GM20431 (cell line): ENCODE measurements around the gene TPI1.

Experiments used
- in situ Hi-C: fragments of 300-500 bp; cut with MseI, MboI; formaldehyde crosslinking; loops from one replicate; pipeline ENCODE4 v1.15.0; 2020; ENCODE audit warnings: low sequenced_read_pairs; ENCODE audit not compliant: unreplicated experiment

The TPI1 gene

DNA sequence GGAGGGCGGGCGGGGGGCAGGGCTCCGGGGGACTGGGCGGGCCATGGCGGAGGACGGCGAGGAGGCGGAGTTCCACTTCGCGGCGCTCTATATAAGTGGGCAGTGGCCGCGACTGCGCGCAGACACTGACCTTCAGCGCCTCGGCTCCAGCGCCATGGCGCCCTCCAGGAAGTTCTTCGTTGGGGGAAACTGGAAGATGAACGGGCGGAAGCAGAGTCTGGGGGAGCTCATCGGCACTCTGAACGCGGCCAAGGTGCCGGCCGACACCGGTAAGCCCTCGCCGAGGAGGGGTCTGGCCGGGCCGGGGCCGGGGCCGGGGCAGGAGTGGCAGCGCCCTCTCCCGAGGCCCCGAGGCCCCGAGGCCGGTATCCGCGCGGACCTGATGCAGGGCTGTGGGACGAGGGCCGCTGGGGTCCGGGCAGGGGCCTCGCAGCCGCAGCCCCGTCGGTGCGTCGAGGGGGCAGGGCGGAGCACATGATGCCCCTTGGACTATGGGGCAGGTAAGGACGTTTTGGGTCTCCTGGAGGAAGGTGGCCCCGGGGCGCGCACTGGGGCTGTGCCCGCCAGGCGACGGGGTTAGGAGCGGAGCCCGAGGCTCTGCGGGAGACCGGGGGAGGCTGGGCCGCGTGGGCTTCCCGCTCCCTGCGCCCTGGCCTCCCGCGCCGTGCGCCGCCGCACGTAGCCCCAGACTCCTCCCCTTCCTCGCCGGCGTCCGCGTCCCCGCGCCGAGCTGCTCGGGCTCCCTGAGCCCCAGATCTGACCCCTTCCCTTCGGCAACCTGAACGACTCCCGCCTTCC is at the start of gene TPI1:
Gene TPI1 (plus strand): TSS at position 119 of the 798 bp plus-strand sequence. CDS start 36 bp downstream, at position 155.
- in situ Hi-C loops, result no loop called here

DNA sequence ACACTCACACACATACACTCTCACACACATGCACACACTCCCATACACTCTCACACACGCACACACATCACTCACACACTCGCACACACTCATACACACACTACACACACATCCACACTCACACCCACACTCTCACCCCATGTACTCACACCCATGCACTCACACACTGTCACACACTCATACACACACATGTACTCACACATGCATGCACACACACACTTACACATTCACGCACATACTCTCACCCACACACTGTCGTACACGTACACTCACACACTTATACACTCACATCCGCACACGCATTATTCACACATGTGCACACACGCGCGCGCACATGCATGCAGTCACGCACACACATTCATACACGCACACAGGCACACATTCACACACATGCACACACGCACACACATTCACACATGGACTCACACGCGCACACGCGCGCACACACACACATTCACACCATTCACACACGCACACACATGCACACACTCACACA is 49.6 kb upstream of the TPI1 start:
- in situ Hi-C loops, result no loop called here

DNA sequence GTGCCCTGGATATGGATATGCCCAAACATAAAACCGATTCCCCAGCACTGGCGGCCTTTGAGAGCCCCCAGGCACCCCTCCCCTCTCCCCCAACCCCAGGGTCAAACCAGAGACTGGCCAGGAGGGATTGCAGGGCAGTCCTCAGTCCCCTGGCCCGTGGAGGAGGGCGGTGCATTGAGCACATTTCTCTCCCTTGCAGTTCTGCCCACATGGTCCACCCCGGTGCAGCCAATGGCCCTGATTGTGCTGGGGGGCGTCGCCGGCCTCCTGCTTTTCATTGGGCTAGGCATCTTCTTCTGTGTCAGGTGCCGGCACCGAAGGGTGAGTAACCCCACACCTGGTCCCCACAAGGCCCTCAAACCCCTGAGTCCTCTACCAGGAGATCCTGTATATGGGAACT is 49.1 kb upstream of the TPI1 start:
- in situ Hi-C loops, result no loop called here

DNA sequence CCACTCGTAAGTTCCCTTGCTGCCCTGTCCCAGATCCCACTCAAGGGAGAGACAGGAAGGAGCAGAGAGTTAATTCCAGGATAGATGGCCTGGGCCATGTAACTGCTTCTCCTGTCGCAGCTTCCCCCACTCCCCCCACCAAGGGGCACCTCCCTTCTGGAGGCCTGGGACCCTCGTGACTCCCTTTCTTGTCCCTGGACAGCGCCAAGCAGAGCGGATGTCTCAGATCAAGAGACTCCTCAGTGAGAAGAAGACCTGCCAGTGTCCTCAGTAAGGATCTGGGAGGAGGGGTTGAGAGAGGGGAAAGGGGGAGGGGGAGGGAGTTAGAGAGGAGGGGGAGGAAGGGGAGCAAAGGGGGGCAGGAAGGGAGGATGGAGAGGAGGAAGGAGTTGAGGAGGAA is 48.7 kb upstream of the TPI1 start:
- in situ Hi-C loops, result no loop called here

DNA sequence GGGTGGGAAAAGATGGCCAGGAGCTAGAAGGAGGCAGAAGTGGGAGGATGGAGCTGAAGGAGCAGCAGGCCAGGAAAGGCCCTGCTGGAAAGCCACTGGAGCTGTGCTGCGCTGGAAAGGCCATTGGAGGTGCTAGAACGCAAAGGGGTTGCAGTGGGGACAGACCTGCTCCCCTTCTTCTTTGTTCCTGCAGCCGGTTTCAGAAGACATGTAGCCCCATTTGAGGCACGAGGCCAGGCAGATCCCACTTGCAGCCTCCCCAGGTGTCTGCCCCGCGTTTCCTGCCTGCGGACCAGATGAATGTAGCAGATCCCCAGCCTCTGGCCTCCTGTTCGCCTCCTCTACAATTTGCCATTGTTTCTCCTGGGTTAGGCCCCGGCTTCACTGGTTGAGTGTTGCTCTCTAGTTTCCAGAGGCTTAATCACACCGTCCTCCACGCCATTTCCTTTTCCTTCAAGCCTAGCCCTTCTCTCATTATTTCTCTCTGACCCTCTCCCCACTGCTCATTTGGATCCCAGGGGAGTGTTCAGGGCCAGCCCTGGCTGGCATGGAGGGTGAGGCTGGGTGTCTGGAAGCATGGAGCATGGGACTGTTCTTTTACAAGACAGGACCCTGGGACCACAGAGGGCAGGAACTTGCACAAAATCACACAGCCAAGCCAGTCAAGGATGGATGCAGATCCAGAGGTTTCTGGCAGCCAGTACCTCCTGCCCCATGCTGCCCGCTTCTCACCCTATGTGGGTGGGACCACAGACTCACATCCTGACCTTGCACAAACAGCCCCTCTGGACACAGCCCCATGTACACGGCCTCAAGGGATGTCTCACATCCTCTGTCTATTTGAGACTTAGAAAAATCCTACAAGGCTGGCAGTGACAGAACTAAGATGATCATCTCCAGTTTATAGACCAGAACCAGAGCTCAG is 48.0 kb upstream of the TPI1 start:
- in situ Hi-C loops, result no loop called here

DNA sequence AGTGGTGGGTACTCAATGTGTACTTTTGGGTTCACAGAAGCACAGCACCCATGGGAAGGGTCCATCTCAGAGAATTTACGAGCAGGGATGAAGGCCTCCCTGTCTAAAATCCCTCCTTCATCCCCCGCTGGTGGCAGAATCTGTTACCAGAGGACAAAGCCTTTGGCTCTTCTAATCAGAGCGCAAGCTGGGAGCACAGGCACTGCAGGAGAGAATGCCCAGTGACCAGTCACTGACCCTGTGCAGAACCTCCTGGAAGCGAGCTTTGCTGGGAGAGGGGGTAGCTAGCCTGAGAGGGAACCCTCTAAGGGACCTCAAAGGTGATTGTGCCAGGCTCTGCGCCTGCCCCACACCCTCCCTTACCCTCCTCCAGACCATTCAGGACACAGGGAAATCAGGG is 47.2 kb upstream of the TPI1 start:
- in situ Hi-C loops, result no loop called here

DNA sequence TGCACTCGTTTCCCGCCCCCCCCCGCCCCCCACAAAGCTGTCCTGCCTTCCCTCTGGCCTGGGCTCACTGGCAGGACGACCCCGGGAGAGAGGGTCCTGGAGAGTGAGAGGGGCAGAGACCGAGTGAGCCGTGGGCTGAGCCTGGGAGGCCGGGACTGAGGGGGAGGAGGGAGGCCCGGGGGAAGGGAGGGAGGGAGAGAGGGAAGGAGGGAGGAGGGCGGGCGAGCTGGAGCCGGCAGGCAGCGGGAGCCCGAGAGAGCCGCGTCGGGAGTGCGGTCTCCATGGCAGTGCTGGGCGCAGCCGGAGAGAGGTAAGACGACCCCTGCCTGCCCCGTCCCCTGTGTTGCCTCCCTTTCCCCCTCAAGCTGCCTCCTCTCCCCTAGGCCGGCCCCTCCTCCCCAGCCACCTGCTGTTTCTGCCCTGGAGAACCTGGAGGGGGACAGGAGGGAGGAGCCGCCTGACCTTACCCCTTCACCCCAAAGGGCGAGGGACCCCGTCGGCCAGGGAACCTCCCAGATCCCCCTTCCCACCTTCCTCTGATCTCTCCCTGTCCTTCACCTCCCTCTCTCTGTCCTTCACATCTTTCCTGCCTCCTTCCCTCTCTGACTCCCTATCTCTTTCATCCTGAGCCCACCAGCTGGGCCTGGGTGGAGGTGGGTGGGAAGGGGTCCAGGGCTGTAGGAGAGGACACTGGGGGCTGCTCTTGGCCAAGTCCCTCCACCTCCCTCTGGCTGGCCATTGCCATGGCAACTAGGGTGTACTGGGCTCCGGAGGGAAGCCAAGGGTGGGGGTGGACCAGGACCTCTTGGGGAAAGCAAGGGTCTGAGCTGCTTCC is 45.5 kb upstream of the TPI1 start, which contains the start of gene GPR162:
Gene GPR162 (plus strand): TSS at position 231 of the 835 bp plus-strand sequence. CDS start 2,078 bp downstream, outside the sequence.
- in situ Hi-C loops, result no loop called here

DNA sequence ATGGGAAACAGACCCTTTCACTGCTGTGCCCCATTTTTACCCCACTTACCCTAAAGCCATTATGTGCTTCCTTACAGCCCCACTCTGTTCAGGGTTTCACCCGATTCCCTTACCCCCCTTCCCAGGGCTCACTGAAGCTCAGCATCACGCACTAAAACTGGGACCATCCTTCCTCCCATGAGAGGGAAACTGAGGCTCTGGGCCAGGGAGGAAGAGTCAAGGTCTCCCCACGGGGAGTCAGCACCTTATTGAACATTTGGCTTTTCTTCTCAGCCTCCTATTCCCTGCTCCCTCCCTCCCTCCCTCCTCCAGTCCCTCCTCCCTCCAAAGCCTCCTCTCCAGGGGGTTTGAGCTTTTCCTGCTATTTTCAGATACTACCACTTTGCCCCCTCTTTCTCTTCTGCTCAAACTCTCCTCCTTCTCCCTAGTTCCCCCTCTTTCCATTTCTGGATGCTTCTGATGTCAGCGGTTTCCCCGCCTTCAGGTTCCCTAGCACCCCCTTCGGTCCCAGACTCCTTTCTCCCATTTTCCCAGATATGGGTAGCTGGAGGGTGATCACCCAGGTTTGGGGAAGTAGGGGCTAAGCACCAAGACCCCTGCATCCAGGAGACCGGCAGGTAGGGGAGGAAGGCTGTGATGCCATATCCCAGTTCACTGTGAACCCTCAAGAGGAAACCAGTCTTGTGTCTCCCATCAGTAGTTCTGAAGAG is 44.8 kb upstream of the TPI1 start:
- in situ Hi-C loops, result no loop called here

DNA sequence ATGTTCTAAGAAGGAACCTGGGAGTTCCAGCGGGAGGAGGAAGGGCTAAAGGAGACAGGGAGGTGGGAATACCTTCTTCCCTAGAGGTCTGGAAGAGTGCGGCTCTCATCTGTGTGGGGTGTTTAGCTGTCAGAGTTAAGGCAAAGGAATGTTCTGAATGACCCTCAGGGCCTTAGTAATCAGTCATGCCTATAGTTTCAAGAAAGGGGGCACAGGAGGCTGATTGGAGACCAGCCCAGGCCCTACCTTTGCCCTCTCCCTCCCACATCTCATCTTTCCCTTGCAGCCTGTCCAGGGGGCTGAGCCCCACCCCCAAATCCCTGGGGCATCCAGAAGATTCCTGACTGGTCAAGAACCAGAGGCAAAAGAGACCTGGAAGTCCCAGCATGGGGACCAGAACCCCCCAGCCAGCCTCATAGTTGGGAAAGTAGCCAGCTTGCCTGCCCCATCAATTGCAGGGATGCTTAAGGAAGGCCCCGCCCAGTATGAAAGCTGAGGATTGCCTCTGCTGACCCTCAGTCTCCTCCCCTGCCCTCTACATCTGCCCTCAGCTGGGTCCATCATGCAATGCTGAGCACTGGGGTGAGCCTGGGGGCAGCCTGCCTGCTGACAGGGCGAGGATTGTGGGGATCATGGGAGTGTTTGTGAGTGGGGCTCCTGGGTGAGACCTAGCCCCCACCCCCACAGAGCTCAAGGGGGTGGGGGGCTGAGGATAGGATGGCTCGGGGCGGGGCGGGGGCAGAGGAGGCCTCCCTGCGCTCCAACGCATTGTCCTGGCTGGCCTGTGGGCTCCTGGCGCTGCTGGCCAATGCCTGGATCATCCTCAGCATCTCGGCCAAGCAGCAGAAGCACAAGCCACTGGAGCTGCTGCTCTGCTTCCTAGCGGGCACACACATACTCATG is 43.9 kb upstream of the TPI1 start:
- in situ Hi-C loops, result no loop called here

DNA sequence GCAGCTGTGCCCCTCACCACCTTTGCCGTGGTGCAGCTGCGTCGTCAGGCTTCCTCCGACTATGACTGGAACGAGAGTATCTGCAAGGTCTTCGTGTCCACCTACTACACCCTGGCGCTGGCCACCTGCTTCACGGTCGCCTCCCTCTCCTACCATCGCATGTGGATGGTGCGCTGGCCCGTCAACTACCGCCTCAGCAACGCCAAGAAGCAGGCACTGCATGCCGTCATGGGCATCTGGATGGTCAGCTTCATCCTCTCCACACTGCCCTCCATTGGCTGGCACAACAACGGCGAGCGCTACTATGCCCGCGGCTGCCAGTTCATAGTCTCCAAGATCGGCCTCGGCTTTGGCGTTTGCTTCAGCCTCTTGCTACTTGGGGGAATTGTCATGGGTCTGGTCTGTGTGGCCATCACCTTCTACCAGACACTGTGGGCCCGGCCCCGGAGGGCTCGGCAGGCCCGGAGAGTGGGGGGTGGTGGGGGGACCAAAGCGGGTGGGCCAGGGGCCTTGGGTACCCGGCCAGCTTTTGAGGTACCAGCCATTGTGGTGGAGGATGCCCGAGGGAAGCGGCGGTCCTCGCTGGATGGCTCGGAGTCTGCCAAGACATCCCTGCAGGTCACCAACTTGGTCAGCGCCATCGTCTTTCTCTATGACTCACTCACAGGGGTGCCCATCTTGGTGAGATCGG is 43.1 kb upstream of the TPI1 start:
- in situ Hi-C loops, result no loop called here

DNA sequence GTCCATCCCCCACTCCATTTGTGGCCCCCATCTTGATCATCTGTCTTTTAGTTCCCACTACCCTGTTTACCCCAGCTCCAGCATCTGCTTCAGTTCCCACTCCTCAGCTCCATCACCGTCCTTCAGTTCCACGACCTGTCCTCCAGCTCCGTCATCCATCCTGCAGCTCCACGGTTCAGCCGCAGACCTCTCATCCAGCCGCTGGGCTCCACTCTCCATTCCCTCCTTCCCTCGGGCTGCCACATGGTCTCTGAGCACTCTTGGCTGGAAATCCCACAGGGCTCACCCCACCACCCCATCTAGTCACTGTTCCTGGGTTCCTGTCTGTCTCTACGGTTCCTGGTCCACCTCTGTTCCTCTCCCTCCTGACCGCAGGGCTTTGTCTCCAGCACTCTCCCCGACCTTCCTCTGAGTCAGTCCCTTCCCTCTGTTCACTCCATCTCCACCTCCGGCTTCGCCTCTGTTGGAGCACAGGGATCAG is 42.4 kb upstream of the TPI1 start:
- in situ Hi-C loops, result loop anchor here (25.0 kb wide), 1 partner anchor 88 kb away; no protein-coding TSS in a partner anchor

DNA sequence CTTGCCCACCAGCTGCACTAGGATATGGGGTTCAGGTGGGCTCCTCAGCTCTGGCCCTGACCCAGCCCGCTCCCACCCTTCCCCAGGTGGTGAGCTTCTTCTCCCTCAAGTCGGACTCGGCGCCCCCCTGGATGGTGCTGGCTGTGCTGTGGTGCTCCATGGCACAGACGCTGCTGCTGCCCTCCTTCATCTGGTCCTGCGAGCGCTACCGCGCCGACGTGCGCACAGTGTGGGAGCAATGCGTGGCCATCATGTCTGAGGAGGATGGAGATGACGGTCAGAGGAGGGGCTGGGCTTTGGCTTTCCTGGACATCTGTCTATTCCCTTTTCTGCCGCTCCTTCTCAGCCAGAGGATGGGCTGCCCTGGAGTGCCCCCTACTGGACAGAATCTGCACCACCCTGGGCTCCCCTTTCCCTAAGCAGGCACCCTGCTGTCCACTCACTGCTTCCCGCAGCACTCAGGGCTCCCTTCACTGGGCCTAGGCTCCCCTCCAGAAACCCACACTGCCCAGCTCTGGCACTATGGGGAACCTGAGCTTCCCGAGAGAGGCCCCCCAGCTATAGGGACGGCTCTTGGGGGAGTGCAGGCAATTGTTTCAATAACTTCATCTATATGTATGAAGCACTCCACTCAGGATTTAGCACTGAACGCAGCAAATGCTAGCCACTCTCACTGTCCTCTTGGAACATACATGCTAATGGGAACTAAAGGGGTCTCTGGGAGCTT is 41.8 kb upstream of the TPI1 start:
- in situ Hi-C loops, result loop anchor here (25.0 kb wide), 1 partner anchor 88 kb away; no protein-coding TSS in a partner anchor

DNA sequence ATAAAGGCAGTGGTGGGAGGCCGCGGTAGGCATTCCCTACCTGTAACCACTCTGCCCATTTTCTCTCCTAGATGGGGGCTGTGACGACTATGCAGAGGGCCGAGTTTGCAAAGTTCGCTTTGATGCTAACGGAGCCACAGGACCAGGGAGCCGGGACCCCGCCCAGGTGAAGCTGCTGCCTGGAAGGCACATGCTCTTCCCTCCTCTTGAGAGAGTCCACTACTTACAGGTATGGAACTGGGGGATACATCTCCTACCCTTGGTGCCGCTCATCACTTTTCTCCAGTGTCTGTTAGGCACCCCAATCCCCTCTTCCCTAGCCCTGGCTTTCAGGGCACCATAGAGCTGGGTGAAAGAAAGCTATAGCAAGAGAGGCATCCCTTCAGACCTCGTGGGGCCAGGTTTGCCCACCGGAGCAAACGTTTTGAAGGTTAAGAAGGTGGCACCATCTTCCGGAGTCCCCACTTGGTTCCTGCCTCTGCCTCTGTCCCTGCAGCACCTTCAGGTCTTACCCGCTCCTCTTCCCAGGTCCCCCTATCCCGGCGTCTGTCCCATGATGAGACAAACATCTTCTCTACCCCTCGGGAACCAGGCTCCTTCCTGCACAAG is 41.1 kb upstream of the TPI1 start:
- in situ Hi-C loops, result loop anchor here (25.0 kb wide), 1 partner anchor 89 kb away; no protein-coding TSS in a partner anchor

DNA sequence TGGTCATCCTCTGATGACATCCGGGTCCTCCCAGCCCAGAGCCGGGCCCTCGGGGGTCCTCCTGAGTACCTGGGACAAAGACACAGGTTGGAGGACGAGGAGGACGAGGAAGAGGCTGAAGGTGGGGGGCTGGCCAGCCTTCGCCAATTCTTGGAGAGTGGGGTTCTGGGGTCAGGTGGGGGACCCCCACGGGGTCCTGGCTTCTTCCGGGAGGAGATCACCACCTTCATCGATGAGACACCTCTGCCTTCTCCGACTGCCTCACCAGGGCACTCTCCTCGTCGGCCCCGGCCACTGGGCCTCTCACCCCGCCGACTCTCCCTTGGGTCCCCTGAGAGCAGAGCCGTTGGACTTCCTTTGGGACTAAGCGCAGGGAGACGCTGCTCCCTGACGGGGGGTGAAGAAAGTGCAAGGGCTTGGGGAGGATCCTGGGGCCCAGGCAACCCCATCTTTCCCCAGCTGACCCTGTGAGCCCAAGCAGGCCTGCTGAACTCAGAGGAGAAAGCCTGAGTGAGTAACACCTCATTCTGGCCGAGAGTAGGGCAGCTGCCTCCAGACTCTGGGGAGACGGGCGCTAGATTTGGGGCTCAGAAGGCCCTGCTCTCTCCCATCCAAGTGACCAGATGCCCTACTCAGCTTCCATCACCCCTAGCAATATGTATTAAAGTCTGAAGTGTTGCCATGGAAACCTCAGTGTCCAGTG is 40.4 kb upstream of the TPI1 start:
- in situ Hi-C loops, result loop anchor here (25.0 kb wide), 1 partner anchor 90 kb away; no protein-coding TSS in a partner anchor

DNA sequence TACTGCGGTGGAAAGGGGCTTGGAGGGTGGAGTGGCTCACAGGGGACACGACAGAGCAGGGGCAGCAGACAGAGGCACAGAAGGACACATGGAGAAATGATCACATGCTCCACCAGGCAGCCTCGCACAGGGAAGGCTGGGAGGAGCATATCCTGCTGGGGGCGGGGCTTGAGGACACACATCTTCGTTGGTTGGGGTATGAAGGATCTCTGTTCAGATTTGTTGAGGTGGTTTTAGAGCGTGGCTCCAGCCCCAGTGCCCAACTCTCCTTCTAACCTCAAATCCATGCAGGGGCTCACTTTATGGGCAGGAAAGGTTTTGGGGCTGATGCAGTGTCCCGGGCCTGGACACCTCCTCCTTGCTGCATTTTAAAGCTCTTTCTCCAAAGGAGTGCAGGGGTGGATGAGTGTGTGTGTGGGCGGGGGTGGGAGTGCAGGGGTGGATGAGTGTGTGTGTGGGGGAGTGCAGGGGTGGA is 39.9 kb upstream of the TPI1 start:
- in situ Hi-C loops, result loop anchor here (25.0 kb wide), 1 partner anchor 90 kb away; no protein-coding TSS in a partner anchor
